Kidney (tissue), 14 donors: ENCODE results near the gene CTSC. TPM values are rescaled to one million over a fixed set of nuclear protein-coding genes. Genes with fewer than 3 reads are reported as not detected.

Experiments used
- DNase-seq, 5 donors: peaks; one replicate each; pipeline ENCODE4 v3.0.0-alpha.2; 2013 to 2020
- FAIRE-seq: peaks from 2 replicates; lab custom pipeline; 2012; peaks lifted over from hg19 to GRCh38; lab: Jason Lieb, UNC
- H3K27ac ChIP-seq, 2 donors: one replicate each; pipeline ENCODE4 v1.7.0; 2013; ENCODE audit warnings: low read depth in 2 of 2, low read length in 2 of 2, inconsistent platforms in 1 of 2
- H3K27me3 ChIP-seq: one replicate; pipeline ENCODE4 v1.7.1; 2013; ENCODE audit warnings: low read length, inconsistent platforms; ENCODE audit not compliant: control insufficient read depth, insufficient read depth
- H3K36me3 ChIP-seq, 3 donors: one replicate each; pipeline versions ENCODE4 v1.7.0 to v1.7.1; 2013; ENCODE audit warnings: low read length in 3 of 3, control low read depth in 1 of 3, inconsistent platforms in 1 of 3; ENCODE audit not compliant: insufficient read depth in 3 of 3, control insufficient read depth in 2 of 3
- H3K4me1 ChIP-seq, 3 donors: one replicate each; pipeline versions ENCODE4 v1.7.0 to v1.7.1; 2013; ENCODE audit warnings: low read length in 3 of 3, inconsistent platforms in 1 of 3, low read depth in 1 of 3; ENCODE audit not compliant: control insufficient read depth in 2 of 3, insufficient read depth in 2 of 3
- H3K4me3 ChIP-seq, 3 donors: one replicate each; pipeline versions ENCODE4 v1.7.0 to v1.8.1; 2013; ENCODE audit warnings: low read length in 3 of 3, control low read depth in 1 of 3, inconsistent platforms in 1 of 3
- H3K9ac ChIP-seq, 3 donors: one replicate each; pipeline versions ENCODE4 v1.7.0 to v1.7.1; 2013; ENCODE audit warnings: low read length in 3 of 3, control low read depth in 1 of 3, inconsistent platforms in 1 of 3
- H3K9me3 ChIP-seq, 3 donors: one replicate each; pipeline versions ENCODE4 v1.7.0 to v1.7.1; 2013; ENCODE audit warnings: low read length in 3 of 3, control low read depth in 1 of 3, inconsistent platforms in 1 of 3; ENCODE audit not compliant: control insufficient read depth in 2 of 3, insufficient read depth in 1 of 3
- intact Hi-C: fragments of 100-400 bp; cut with DNase I; formaldehyde crosslinking; loops from one replicate; pipeline ENCODE4 v1.11.1; 2022
- polyA plus RNA-seq: library from polyadenylated mRNA; stranded (reverse); fragments of 350-450 nt; fragmentation: Illumina TruSeq; extraction: RNeasy Lipid Tissue Mini Kit (QIAGEN cat#74804); gene quantifications from one replicate; pipeline ENCODE4 v1.2.3, GENCODE V29; 2014; ENCODE audit warnings: low read depth, low replicate concordance; ENCODE audit not compliant: insufficient read depth
- total RNA-seq: library from RNA; stranded (reverse); fragmentation: NEBNext Ultra II Directional; extraction: Animal tissue kit (Norgen Biotek cat#: 25700); gene quantifications from one replicate; pipeline ENCODE4 v1.2.1, GENCODE V29; 2021
- TF ChIP-seq, protein P1 (sequence below): IDR thresholded peaks from 3 replicates; pipeline ENCODE4 v1.5.1; 2012; ENCODE audit warnings: mild to moderate bottlenecking, moderate library complexity, borderline replicate concordance; ENCODE audit not compliant: insufficient read depth; ENCODE audit errors: extremely low read depth
- donor health status: control.
- donor health status: control.
- donor health status: control.
- donor health status: control.
- donor health status: control.
- donor health status: DM: yes; HTN: yes; CAD: no.
- donor health status: Normal renal cell carcinoma (clear cell type).

The CTSC gene
- total and polyA plus RNA-seq, 2 donors from 2014 or later, result 187 to 191 TPM

DNA sequence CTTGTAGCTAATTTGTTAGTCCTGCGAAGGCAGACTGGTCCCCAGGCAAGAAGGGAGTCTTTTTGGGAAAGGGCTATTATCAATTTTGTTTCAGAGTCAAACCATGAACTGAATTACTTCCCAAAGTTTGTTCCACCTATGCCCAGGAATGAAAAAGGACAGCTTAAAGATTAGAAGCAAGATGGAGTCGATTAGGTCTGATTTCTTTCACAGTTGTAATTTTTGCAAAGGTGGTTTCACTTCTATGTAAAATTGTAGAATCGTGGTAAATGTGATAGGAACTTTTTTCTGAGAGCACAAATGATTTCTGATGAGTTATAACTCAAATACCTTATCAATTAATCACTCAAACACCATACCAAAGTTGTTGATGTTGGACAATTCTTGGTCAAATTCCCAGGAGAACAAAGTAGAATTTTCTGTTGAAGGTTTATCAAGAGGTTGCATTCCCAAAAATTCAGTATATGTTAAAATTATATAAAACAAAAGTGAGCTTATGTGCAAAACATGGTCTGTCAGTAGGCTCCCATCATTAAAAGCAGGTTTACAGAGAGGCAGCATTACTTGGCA lies 2.9 kb upstream of the CTSC start:
- FAIRE-seq, result no peak

GRCh38 chr11:88337987-88338668 lies 592 bp upstream of the CTSC start:
- peak overlapping the region; percentile 83 to 92 (median 84) for H3K4me3 ChIP-seq
- no peak for FAIRE-seq
- no peaks in the 10 kb centered on the region for H3K27me3 ChIP-seq
- H3K36me3 ChIP-seq, result no peaks in the 10 kb centered on the region
- no peaks in the 10 kb centered on the region for H3K9me3 ChIP-seq
- TF ChIP-seq, protein P1, sequence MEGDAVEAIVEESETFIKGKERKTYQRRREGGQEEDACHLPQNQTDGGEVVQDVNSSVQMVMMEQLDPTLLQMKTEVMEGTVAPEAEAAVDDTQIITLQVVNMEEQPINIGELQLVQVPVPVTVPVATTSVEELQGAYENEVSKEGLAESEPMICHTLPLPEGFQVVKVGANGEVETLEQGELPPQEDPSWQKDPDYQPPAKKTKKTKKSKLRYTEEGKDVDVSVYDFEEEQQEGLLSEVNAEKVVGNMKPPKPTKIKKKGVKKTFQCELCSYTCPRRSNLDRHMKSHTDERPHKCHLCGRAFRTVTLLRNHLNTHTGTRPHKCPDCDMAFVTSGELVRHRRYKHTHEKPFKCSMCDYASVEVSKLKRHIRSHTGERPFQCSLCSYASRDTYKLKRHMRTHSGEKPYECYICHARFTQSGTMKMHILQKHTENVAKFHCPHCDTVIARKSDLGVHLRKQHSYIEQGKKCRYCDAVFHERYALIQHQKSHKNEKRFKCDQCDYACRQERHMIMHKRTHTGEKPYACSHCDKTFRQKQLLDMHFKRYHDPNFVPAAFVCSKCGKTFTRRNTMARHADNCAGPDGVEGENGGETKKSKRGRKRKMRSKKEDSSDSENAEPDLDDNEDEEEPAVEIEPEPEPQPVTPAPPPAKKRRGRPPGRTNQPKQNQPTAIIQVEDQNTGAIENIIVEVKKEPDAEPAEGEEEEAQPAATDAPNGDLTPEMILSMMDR, result no peak
- peaks cover 0 to 3% (median 2%) of the 10 kb centered on the region in 3 donors for H3K4me1 ChIP-seq
- peak overlapping the region; percentile 64 to 82 (median 68) for H3K9ac ChIP-seq
- peak in 3 of 5 donors; percentile 28 to 67 (median 65) for DNase-seq
- intact Hi-C loops, result no loop called here
- peak overlapping the region; percentile 64 to 90 for H3K27ac ChIP-seq

More for the DNA sequence above, 2.9 kb upstream of the CTSC start:
- TF ChIP-seq, protein P1, result no peak
- Histone ChIP-seq H3K9me3 (no peaks in the 10 kb centered on the region), H3K9ac (no peak overlapping the region), H3K27ac (no peak overlapping the region), H3K27me3 (no peaks in the 10 kb centered on the region), H3K36me3 (no peaks in the 10 kb centered on the region), H3K4me1 (peaks cover 0 to 3% (median 2%) of the 10 kb centered on the region in 3 donors), H3K4me3 (no peak overlapping the region)
- intact Hi-C loops, result no loop called here
- no peak for DNase-seq

- Histone ChIP-seq H3K9ac (no peak overlapping the region), H3K4me1 (peaks cover 0 to 3% (median 2%) of the 10 kb centered on the region in 3 donors), H3K4me3 (peak overlapping the region; percentile 7 to 84 (median 44)), H3K9me3 (no peaks in the 10 kb centered on the region), H3K27ac (no peak overlapping the region), H3K36me3 (peaks cover 7 to 16% (median 8%) of the 10 kb centered on the region in 3 donors), H3K27me3 (no peaks in the 10 kb centered on the region)
- intact Hi-C loops, result no loop called here
- no peak for DNase-seq
- TF ChIP-seq, protein P1, result no peak
- FAIRE-seq, result no peak
These were observed 2.3 kb downstream of the CTSC start for GRCh38 chr11:88335284-88335683.
